HG03442 (cell line): ENCODE measurements around the gene FNDC3B.

Experiments
- ATAC-seq: cut with Tn5 transposase; IDR thresholded peaks from one replicate; pipeline ENCODE4 v1.9.1; 2021; ENCODE audit warnings: mild to moderate bottlenecking, moderate library complexity; ENCODE audit not compliant: unreplicated experiment

FNDC3B gene

DNA sequence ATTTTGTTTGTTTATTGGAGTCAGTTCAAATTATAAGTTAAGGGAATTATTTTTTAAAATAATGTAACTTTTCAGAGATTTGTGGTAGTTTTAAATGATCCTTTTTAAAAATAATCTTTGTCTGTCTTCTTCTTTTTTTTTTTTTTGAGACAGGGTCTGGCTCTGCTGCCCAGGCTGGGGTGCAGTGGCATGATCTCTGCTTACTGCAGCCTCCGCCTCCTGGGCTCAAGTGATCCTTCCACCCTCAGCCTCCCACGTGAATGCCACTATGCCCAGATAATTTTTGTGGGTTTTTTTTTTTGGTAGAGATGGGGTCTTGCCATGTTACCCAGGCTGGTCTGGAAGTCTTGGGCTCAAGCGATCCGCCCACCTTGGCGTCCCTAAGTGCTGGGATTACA, 12.6 kb downstream of the FNDC3B start:
- ATAC-seq: no peak

DNA sequence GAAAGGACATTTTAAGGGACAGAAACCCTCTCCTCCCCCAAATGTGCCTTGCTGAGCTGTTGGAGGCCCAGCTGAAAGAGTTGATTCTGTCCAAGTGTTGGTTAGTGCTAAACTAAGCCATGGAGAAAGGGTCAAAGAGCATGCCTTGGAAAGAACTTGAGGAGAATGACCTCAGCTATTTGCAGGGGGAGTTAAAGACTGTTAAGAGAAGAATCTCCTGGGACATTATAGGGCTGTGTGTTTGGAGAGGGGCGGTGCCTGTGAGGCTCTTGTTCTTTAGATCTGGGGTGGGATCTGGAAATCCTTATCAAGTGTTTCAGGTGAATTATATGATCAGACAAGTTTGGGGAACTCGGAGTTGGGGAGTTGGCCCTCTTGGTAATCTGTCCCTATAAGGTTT, 13.0 kb downstream of the FNDC3B start:
- no peak for ATAC-seq

DNA sequence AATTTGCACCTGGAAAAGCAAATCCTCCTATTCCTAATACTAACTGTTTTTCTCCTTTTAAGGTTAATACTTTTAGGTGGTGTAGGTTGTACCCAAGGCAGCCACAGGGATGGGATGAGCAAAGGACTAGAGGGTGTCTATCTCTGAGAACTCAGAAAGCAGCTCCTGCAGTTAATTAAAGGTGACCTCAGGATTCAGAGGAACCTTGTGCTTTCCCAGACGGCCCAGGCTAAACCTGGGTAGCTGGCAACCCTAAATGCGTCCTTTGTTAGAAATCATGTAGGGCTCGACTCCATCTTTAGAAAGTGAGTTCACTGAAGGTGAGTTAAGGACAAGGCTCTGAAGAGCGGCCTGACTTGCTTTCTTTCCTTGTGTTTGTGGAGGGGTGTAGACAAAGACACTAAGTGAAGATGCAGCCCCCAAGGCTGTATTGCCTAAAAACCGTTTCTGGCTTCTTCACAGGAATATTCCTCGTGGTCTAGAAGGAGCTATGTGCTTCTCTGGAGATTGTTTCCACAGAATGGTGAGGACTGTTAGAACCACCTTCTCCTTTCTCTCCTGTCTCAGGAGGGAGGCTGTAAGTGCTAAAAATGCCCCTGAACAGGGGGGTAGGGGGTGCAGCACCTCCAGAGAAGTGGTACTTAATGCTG, 14.9 kb downstream of the FNDC3B start:
- ATAC-seq: no peak

DNA sequence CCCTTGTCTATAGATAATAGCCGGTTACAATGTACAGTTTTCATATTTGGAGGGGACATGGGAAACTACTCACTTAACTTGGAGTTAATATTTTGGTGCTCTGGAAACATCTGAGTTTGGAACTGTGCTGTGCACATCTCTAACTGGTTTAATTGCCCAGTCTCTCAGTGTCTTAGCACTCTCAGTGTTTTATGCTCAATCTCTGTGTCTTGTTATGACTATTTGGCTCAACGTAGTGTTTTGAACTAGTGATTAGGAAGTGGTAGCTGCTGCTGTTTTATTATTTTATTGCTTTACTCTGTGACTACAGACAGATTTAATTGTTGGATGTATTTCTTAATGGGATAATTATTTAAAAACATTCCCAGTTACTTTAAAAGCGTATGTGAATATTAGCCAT, 17.0 kb downstream of the FNDC3B start:
- ATAC-seq: no peak

DNA sequence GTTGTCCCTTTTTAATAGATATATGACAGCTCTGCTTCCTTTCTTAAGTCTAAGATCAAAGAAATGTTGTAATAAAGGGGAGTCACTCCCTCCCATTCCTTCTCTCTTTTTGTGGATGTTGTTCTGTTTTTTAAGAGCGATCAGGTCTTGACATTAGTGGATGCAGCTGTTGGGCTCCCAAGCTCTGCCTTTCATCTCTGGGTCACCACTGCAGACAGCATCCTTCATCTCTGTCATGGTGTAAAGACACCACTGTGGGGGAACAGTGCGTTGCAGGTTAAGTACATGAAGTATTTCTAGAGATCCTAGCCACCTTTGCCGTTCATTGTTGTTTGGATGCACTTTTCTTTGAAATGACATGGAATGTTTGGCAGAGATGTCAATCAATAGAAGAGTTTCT, 17.7 kb downstream of the FNDC3B start:
- ATAC-seq: no peak

DNA sequence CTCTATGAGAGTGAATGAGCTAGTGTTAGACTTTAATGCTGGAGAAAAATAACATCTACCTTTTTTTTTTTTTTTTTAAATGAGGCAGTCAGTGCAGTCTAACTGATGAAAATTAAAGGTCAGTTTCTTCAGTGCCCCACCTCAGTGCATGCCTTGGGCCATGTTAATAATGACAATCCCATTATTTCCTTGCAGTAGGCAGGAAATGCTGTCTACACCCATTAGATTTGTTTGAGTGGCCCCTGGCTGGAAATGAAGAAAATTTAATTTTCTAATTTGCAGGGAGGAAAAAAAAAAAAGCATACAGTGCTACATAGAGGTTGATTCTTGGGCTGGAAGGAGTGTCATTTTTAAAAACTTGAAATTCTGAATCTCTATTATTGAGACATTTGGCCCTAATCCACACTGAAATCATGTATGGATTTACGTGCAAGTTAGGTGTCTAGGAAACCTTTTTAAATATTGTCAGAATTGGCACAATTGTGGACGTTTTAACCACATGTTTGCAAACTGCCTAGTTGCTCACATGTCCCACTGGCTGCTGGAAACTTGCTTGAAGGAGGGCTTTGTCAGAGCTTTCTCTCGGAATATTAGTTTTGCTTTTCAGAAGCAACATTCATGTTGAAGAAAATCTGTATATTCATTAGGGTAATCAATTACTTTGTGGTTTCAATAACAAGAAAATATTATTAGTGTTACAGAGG, 18.4 kb downstream of the FNDC3B start:
- no peak for ATAC-seq

DNA sequence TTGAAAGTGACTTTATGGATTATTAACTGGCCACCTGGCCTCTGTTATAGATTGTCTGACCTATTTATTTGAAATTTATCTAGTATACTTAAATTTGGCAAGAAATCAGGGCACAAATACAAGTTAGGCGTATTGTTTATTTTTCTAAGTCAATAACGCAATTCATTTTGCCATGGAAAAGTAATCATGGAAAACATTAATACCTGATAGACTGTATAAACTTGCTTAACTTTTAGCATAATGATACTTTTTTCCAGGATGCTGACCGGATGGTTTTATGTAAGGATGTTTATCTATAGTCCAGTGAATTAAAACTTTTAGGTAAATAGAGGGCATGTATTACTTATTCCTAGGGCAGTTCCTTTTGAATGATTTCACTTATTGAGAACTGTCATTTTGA, 20.2 kb downstream of the FNDC3B start:
- ATAC-seq: no peak

DNA sequence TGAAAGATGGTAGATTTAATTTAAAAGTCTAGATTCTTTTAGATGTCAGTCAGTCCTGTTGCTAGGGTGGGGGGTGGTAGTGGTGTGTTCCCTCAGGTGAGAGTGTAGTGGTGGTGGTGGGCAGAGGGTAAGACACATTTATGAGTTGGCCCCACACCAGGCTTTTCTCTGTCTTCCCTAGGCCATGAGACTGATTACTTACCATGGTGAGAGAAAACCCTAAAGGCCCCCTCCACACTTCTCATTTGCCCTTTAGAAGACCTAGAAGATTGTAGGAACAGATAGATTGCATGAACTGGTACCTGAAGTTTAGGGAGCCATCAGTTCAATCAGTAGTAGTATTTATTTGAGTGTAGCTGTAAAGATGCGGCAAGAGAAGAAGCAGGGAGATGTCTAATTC, 20.9 kb downstream of the FNDC3B start:
- ATAC-seq: no peak

DNA sequence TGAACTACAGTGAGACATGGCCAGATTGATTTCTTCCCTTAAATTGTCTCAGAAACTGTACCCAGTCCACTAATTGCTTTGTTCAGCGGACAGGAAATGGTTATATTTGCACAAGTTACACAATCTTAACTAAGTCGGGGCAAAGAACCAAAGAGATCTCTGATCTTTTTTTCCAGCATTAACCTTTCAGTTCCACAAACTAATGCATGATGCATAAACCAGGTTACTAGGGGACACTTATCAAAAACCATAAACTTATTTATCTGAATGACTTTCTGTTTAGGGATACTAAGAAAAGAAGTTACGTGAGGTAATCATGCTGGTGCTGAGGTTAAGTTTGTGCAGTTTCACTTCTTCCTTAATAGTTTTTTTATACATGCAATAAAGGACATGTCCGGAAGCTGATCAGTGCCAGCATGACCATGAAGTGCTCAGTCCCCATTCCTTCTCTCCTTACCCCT, 22.4 kb downstream of the FNDC3B start:
- peak; percentile 88 for ATAC-seq

DNA sequence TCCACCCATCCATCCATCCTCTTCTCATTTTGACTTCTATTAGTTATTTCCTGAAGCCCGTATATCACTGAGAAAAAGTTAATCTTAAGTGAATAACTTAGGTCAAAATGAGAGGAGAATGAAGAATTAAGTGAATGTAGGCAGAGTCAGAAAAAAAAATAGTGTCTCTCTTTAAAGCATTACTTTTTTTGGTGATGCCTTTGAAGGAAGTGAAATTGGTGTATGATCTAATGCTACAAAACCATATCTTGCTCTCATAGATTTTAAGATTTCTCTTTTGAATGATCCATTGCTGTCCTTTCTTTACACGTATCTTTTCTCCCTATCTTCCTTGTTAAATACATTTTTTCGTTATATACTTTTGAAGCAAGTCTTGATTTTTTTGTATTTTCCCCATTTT, 23.4 kb downstream of the FNDC3B start:
- ATAC-seq: no peak

DNA sequence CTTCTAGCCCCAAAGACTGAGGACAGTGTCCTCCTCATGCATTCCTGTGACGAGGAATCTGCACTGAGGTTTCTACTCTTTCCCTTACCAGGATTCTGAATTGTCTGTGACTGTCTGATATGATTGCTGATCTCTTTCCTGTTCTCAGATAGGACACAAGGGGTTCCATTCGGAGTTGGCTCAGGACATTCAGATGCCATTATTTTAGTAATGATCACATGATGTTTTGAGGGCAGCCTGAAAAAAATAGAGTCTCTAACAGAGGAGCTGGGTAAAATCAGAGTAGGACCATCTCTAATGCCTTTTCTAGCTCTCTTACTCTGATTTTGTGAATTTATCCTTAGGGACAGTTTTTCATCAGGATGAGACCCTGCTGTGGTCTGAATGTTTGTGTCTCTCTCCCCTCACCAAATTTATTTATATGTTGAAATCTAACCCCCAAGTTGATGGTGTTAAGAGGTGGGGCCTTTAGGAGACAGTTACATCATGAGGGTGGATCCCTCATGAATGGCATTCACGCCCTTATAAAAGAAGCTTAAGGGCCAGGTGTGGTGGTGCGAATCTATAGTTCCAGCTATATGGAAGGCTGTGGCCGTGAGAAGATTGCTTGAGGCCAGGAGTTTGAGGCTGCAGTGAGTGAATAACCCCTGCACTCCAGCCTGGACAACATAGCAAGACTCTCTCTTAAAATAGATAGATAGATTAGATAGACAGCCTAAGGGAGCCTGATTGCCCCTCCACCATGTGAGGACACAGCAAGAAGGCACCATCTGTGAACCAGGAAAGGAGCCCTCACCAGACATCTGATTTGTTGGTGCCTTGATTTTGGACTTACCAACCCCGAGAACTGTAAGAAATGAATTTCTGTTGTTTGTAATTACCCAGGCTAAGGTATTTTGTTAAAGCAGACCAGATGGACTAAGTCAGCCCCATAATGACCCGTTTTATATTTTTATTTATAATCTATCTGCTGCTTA, 24.4 kb downstream of the FNDC3B start:
- no peak for ATAC-seq

DNA sequence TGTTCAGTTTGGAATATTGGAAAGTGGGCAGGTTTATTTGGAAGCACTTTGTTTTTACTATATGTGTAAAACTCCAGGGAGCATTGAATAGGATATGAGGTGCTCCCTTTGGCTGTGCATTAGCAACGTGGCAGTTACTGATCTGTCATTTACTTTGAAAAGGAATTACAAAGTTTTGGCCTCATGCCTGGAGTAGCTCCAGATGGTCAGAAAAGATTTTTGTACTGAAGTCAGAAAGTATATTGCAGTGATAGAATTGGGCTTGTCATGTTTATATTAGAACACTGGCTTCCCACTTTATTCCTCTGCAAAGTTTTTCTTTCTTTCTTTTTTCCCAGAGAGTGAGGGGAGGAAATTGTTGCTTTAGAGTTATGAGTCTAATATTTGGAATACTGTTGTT, 26.1 kb downstream of the FNDC3B start:
- no peak for ATAC-seq

DNA sequence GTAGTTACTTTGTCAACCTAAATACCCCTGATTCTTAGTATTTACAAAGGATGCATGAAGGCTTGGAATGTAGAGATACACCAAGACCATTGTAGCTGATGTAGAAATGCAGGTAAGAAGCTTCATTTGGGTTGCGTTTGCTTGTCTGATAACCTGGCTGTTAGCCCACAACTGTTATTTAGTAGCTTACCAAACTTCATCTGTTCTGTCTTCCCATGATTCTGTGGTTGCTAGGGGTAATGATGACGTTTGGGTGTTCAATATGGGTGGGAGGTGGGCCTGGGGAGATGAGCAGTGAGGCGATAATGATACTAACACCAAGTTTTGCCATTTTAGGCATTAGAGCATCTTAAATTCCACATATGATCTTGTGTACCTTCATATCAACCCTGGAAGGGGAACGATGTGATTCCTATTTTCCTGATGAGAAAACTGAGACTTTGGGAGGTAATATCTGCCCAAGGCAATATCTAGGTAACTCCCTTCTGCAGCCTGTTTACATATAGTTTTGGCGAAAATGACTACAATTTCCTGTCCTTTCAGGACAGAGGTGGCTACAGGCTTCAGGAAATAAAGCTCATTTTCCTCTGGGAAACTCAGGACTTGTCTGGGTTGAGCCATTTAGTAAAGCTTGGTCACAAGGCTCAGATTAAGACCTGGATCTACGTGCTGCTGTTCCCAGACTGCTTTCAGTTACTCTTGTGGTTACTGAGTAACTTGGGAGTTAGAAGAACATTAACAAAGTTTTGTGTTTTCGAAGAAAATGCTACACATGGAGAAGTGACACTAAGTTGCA, 26.8 kb downstream of the FNDC3B start:
- ATAC-seq: no peak

DNA sequence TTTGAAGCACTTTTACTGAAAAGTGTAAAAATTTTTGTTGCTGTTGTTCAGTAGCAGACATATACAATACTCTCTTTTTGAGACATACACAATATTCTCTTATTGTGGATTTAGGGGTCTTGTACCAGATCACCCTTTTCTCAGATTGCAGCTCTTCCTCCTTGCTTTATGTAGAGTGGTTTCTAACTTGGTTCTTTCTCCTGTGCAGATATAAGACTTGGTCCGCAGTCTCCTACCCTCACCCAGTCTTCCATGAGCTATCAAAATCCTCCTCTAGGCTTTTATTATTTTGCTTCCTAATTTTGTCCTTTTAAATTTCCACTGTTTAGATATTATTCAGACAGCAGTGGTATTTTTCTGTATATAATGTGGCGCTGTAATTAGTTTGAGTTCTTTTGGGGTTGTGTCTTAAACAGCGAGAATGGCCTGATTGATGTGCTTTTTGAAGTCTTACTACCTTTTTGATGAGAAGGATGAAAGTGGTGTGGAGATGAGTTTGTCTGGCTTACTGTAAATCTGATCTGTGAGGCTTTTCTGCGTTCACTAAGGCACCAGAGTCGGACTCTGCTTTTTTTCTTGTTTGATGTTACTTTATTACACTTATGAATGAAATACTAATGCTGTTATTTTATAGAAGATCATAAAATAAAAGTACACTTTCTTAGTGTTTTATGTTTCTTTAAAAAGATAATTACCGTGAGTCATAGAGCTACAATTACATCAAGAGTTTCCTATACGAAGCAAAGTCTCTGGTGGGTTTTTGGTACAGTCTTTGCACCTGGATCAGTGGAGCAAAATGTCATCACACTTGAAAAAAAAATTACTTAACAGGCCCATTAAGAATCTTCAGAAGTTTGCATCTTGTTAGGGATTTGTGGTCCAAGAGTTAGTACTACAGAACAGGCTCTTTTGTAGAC, 27.8 kb downstream of the FNDC3B start:
- no peak for ATAC-seq

DNA sequence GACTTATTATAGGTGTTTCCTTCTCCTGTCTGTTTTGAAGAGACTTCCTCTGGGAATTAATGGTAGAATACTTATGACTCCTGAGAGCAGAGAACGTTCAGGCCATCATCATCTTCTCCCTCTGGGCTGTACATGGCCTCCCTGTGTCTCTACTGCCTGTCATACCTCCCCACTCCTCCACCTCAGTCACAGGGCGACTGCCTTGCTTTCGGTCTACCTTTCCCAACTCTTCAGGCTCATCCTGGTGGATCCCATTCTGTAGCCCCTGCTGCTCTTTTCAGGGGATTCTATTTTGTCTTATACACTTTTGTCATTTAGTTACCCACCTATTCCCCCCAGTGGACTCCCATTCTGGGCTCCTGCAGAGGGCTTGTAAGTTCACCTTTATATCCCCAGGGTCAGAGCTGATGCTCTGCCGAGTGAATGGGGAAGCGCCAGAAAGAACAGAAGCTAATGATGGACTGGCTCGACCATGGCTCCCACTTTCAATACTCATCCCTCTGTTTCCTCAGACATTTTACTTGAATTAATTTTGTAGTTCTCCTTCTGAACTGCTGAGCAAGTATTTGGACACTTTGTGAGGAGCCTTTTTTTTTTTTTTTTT, 28.6 kb downstream of the FNDC3B start:
- no peak for ATAC-seq

DNA sequence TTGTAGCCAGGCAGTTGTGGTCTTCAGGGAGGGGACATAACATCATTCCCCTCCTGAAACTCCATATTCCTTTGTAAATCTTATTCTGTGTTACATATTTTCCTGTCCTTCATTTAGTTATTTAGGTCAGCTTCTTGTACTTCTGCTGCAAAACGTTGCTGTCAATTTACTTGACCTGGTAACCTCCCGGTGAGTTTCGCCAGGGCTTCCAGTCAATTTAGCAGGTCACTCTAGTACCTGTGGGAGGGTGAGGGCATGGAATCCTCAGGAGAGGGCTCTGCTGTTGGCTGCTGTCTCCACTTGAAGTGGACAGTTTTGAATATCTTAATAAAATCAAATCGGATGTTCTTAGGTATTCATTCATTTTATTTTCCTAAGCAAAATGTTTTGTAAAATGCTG, 29.6 kb downstream of the FNDC3B start:
- ATAC-seq: no peak

DNA sequence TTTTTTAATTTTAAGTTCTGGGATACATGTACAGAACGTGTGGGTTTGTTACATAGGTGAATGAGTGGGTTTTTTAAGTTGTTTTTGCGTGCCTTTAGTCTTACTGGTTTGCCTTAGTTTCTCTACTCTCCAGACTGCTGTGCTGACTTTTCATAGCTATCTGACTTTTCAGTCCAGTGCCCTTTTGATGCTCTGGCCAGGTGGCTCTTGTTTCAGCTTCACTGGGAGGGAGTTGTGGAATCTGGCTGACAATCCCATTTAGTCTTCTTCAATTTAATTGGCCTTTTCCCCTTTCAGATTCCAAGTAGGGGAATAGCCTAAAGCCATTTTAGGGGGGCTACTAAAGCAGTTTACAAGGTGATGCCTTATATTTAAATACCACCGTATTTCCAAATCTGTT, 30.1 kb downstream of the FNDC3B start:
- no peak for ATAC-seq

DNA sequence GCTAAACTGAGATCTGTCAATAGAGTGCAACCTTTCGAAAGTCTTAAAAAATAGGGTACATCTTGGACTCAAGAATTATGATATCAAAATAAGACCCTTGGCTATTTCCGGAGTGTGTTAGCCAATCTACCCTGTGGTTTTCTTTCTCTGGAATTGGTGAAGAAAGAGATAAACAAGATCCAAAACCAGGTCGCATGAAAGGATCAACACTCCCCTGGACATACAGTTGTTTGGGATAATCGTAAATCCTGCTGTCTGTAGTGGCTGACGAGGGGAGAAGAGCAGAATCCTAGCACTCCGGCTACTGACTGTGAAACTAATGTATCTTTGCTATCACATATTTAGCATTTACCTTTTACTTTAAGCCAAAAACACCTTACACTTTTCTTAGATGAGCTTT, 30.9 kb downstream of the FNDC3B start:
- ATAC-seq: no peak

DNA sequence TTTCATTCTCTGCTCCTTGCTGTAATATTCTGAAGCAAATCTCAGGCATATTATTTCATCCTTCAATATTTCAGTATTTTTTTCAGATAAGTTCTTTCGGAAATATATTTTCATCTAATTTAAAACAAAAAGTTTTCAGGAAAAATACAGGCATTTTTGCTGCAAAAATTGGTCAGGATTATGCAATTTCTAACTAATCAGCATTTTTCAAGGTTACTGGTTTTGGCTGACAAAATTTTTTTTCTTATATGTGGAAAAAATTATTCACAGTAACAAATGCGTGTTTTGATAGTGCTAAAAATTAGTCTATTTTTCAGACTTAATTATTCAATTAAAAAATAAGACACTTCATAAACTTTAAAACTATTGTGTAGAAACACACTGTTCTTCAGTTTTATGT, 31.4 kb downstream of the FNDC3B start:
- no peak for ATAC-seq
